Measurements from ENCODE around the gene POU2F3.

DNA sequence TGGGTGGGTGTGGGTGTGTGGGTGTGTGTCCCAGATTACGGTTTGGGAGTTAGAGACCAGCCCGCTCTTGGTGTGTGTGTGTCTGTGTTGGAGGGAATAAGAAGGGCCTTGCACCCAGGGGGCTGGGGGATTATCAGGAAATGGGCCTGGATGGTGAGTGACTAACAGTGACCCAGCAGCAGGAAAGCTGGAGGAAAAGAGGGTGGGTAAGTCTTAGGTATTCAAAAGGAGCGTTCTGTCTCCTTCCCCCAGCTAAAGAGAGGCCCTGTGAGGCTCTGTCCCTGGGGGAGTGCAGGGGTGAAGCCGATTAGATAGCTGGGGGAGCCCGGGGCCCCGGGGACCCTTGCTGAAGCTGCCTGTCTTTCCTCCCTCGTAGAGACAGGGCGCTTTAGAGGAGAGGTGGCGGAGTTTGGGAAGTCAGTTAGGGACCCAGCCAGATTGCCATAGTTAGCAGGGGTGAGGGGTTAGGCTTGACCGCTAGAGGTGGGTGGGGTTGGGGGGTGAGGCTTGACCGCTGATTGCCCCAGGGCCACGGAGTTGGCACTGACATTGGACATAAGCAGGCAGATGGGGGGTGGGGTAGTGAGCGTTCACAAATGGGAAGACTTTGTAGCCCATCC, 27.6 kb upstream of the POU2F3 start:
- TF ChIP-seq EZH2 (IDR thresholded peaks at IDR 0.05; ENCODE audit: borderline replicate concordance), result no peak
- no peak for TF ChIP-seq CTCF (IDR thresholded peaks at IDR 0.05; ENCODE audit: poor library complexity)
- no peak for TF ChIP-seq EZH2phosphoT487 (IDR thresholded peaks at IDR 0.05; ENCODE audit: low read depth, severe bottlenecking, unreplicated experiment)
